HepG2 (cell line): ENCODE measurements around the gene ADORA3. TPM values are rescaled to one million over a fixed set of nuclear protein-coding genes. Genes with fewer than 3 reads are reported as not detected.

ENCODE experiments used
- ELF1 ChIP-seq: sonication (generic); formaldehyde crosslinking; IDR thresholded peaks from 2 replicates; pipeline ENCODE4 v1.4.0; 2020; ENCODE audit warnings: missing genetic modification reagents
- ETV5 ChIP-seq: IDR thresholded peaks from 2 replicates; pipeline ENCODE4 v1.6.1; 2018; ENCODE audit warnings: missing biosample characterization, missing genetic modification reagents, inconsistent platforms, borderline replicate concordance
- GATA4 ChIP-seq: sonication (generic); IDR thresholded peaks from 2 replicates; pipeline ENCODE4 v1.6.1; 2016; ENCODE audit warnings: antibody characterized with exemption, low read depth, borderline replicate concordance
- NAIF1 ChIP-seq: sonication (generic); formaldehyde crosslinking; IDR thresholded peaks from 2 replicates; pipeline ENCODE4 v1.5.0; 2020; ENCODE audit warnings: mild to moderate bottlenecking, missing genetic modification reagents, borderline replicate concordance
- NFE2L2 ChIP-seq: fragments of 150-350 bp; IDR thresholded peaks from 2 replicates; pipeline ENCODE4 v1.6.1; 2014; ENCODE audit warnings: low read length
- ZNF326 ChIP-seq: sonication (generic); formaldehyde crosslinking; IDR thresholded peaks from 2 replicates; pipeline ENCODE4 v1.4.0; 2020; ENCODE audit warnings: missing genetic modification reagents, borderline replicate concordance
- polyA plus RNA-seq, 8 experiments: library from polyadenylated mRNA; depleted of rRNA in 3 of 8; stranded (reverse) in 7 of 8; unstranded in 1 of 8; fragments of >200 nt; fragmentation: Illumina TruSeq in 4 of 8; extraction: Trizol in 4 of 8; gene quantifications; 2 replicates each; pipeline versions ENCODE4 v1.2.1 to v1.2.3, GENCODE V29; 2011 to 2016; ENCODE audit warnings: low read depth in 4 of 8, missing spikeins in 1 of 8, mixed read lengths in 1 of 8; ENCODE audit not compliant: insufficient read depth in 1 of 8
- total RNA-seq, 5 experiments: library from RNA; depleted of rRNA; stranded (reverse); fragments of >200 nt; fragmentation: Illumina TruSeq; extraction: Trizol; gene quantifications; 2 replicates each; pipeline ENCODE4 v1.2.3, GENCODE V29; 2016; ENCODE audit warnings: low read depth in 1 of 5
- TF ChIP-seq, protein P1 (sequence below): IDR thresholded peaks from 2 replicates; pipeline ENCODE4 v1.6.1; 2018; ENCODE audit warnings: missing genetic modification reagents
- TF ChIP-seq, protein P2 (sequence below): sonication (generic); formaldehyde crosslinking; IDR thresholded peaks from 2 replicates; pipeline ENCODE4 v1.8.0; 2022; ENCODE audit warnings: mild to moderate bottlenecking, missing genetic modification reagents; ENCODE audit not compliant: insufficient replicate concordance
- TF ChIP-seq, protein P3 (sequence below): sonication (generic); formaldehyde crosslinking; IDR thresholded peaks from 2 replicates; pipeline ENCODE4 v1.4.0; 2020; ENCODE audit warnings: missing genetic modification reagents, mild to moderate bottlenecking, borderline replicate concordance
- TF ChIP-seq, protein P4 (sequence below): sonication (generic); formaldehyde crosslinking; IDR thresholded peaks from 2 replicates; pipeline ENCODE4 v1.4.0; 2020; ENCODE audit warnings: mild to moderate bottlenecking, missing genetic modification reagents
- TF ChIP-seq, protein P5 (sequence below): sonication (generic); formaldehyde crosslinking; IDR thresholded peaks from 2 replicates; pipeline ENCODE4 v1.4.0; 2020; ENCODE audit warnings: missing genetic modification reagents, borderline replicate concordance
- TF ChIP-seq, protein P6 (sequence below): sonication (generic); formaldehyde crosslinking; IDR thresholded peaks from 2 replicates; pipeline ENCODE4 v1.9.0; 2021; ENCODE audit warnings: missing genetic modification reagents, mild to moderate bottlenecking, borderline replicate concordance
- TF ChIP-seq, protein P7 (sequence below): IDR thresholded peaks from 2 replicates; pipeline ENCODE4 v1.6.1; 2012; ENCODE audit warnings: low read length, improper control_type of control experiment

Gene ADORA3
- total and polyA plus RNA-seq, 2 of the 13 experiments (the other 11 are each of a cell fraction or from before 2014, with no cell fraction given) = not detected

DNA sequence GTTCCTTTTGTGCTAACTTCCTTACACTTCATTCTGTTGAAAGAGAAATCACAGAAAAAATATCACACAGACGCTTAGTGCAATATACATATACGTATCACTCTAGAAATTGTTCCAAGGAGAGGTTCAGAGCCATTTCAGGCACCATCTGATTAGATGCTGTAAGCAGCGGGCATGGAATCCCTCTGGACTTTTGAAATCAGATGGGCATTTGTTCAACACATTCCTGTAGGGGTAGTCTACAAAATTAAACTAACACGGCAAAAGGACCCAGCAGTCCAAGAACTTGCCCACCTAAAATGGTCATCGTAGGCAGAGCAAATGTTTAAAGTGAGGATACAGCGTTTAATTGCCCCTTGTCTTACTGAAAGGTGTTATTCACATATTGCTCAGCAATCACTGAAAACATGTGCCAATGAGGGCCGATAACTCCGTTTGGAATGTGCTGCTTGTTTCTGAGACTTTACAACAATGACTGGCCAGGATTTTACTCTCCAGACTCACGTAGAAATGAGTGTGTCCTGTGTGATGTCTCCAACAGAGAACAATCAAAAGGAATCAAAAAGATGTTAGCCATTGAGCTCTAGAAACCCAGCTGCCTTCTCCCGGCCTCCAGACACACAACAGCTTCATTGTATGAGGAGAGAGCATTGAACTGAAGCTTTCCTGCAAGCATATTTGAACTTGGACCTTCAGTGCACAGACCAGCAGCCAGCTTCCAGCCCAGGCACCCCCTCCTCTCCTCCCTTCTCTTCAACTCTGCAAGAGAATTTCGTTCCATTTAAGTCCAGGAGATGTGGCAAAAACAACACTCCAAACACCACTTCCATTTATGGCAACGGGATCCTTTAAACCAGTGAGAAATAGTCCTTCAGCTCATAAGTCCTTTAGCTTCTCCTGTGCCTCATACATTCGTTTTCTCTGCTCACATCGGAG, 32.1 kb upstream of the ADORA3 start (continued):
- TF ChIP-seq ETV5 (CRISPR knock-in tag) (peak; percentile 41; the same call in 1 of the 2 replicates), ELF1 (CRISPR knock-in tag) (no peak), GATA4 (no peak; the same call in 1 of the 2 replicates), NFE2L2 (no peak), NAIF1 (CRISPR knock-in tag) (no peak), ZNF326 (no peak)
- TF ChIP-seq, protein P1, sequence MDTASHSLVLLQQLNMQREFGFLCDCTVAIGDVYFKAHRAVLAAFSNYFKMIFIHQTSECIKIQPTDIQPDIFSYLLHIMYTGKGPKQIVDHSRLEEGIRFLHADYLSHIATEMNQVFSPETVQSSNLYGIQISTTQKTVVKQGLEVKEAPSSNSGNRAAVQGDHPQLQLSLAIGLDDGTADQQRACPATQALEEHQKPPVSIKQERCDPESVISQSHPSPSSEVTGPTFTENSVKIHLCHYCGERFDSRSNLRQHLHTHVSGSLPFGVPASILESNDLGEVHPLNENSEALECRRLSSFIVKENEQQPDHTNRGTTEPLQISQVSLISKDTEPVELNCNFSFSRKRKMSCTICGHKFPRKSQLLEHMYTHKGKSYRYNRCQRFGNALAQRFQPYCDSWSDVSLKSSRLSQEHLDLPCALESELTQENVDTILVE (CRISPR knock-in tag) = no peak
- TF ChIP-seq, protein P2, sequence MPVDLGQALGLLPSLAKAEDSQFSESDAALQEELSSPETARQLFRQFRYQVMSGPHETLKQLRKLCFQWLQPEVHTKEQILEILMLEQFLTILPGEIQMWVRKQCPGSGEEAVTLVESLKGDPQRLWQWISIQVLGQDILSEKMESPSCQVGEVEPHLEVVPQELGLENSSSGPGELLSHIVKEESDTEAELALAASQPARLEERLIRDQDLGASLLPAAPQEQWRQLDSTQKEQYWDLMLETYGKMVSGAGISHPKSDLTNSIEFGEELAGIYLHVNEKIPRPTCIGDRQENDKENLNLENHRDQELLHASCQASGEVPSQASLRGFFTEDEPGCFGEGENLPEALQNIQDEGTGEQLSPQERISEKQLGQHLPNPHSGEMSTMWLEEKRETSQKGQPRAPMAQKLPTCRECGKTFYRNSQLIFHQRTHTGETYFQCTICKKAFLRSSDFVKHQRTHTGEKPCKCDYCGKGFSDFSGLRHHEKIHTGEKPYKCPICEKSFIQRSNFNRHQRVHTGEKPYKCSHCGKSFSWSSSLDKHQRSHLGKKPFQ (CRISPR knock-in tag) = no peak
- TF ChIP-seq, protein P3, sequence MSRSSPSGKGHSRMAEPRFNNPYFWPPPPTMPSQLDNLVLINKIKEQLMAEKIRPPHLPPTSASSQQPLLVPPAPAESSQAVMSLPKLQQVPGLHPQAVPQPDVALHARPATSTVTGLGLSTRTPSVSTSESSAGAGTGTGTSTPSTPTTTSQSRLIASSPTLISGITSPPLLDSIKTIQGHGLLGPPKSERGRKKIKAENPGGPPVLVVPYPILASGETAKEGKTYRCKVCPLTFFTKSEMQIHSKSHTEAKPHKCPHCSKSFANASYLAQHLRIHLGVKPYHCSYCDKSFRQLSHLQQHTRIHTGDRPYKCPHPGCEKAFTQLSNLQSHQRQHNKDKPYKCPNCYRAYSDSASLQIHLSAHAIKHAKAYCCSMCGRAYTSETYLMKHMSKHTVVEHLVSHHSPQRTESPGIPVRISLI (CRISPR knock-in tag) = peak; percentile 52; the same call in 1 of the 2 replicates
- TF ChIP-seq, protein P4, sequence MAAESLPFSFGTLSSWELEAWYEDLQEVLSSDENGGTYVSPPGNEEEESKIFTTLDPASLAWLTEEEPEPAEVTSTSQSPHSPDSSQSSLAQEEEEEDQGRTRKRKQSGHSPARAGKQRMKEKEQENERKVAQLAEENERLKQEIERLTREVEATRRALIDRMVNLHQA (CRISPR knock-in tag) = no peak
- TF ChIP-seq, protein P5, sequence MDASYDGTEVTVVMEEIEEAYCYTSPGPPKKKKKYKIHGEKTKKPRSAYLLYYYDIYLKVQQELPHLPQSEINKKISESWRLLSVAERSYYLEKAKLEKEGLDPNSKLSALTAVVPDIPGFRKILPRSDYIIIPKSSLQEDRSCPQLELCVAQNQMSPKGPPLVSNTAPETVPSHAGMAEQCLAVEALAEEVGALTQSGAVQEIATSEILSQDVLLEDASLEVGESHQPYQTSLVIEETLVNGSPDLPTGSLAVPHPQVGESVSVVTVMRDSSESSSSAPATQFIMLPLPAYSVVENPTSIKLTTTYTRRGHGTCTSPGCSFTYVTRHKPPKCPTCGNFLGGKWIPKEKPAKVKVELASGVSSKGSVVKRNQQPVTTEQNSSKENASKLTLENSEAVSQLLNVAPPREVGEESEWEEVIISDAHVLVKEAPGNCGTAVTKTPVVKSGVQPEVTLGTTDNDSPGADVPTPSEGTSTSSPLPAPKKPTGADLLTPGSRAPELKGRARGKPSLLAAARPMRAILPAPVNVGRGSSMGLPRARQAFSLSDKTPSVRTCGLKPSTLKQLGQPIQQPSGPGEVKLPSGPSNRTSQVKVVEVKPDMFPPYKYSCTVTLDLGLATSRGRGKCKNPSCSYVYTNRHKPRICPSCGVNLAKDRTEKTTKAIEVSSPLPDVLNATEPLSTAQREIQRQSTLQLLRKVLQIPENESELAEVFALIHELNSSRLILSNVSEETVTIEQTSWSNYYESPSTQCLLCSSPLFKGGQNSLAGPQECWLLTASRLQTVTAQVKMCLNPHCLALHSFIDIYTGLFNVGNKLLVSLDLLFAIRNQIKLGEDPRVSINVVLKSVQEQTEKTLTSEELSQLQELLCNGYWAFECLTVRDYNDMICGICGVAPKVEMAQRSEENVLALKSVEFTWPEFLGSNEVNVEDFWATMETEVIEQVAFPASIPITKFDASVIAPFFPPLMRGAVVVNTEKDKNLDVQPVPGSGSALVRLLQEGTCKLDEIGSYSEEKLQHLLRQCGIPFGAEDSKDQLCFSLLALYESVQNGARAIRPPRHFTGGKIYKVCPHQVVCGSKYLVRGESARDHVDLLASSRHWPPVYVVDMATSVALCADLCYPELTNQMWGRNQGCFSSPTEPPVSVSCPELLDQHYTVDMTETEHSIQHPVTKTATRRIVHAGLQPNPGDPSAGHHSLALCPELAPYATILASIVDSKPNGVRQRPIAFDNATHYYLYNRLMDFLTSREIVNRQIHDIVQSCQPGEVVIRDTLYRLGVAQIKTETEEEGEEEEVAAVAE (CRISPR knock-in tag) = no peak
- TF ChIP-seq, protein P6, sequence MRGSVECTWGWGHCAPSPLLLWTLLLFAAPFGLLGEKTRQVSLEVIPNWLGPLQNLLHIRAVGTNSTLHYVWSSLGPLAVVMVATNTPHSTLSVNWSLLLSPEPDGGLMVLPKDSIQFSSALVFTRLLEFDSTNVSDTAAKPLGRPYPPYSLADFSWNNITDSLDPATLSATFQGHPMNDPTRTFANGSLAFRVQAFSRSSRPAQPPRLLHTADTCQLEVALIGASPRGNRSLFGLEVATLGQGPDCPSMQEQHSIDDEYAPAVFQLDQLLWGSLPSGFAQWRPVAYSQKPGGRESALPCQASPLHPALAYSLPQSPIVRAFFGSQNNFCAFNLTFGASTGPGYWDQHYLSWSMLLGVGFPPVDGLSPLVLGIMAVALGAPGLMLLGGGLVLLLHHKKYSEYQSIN (CRISPR knock-in tag) = no peak
- TF ChIP-seq, protein P7, sequence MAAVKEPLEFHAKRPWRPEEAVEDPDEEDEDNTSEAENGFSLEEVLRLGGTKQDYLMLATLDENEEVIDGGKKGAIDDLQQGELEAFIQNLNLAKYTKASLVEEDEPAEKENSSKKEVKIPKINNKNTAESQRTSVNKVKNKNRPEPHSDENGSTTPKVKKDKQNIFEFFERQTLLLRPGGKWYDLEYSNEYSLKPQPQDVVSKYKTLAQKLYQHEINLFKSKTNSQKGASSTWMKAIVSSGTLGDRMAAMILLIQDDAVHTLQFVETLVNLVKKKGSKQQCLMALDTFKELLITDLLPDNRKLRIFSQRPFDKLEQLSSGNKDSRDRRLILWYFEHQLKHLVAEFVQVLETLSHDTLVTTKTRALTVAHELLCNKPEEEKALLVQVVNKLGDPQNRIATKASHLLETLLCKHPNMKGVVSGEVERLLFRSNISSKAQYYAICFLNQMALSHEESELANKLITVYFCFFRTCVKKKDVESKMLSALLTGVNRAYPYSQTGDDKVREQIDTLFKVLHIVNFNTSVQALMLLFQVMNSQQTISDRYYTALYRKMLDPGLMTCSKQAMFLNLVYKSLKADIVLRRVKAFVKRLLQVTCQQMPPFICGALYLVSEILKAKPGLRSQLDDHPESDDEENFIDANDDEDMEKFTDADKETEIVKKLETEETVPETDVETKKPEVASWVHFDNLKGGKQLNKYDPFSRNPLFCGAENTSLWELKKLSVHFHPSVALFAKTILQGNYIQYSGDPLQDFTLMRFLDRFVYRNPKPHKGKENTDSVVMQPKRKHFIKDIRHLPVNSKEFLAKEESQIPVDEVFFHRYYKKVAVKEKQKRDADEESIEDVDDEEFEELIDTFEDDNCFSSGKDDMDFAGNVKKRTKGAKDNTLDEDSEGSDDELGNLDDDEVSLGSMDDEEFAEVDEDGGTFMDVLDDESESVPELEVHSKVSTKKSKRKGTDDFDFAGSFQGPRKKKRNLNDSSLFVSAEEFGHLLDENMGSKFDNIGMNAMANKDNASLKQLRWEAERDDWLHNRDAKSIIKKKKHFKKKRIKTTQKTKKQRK = no peak
